Measurements from ENCODE around the gene SSH2. TPM values are rescaled to one million over a fixed set of nuclear protein-coding genes. Genes with fewer than 3 reads are reported as not detected.

SSH2 gene
- total and polyA plus RNA-seq, 2 of the 13 experiments (the other 11 are each of a cell fraction or from before 2014, with no cell fraction given): 6.0 to 6.4 TPM

DNA sequence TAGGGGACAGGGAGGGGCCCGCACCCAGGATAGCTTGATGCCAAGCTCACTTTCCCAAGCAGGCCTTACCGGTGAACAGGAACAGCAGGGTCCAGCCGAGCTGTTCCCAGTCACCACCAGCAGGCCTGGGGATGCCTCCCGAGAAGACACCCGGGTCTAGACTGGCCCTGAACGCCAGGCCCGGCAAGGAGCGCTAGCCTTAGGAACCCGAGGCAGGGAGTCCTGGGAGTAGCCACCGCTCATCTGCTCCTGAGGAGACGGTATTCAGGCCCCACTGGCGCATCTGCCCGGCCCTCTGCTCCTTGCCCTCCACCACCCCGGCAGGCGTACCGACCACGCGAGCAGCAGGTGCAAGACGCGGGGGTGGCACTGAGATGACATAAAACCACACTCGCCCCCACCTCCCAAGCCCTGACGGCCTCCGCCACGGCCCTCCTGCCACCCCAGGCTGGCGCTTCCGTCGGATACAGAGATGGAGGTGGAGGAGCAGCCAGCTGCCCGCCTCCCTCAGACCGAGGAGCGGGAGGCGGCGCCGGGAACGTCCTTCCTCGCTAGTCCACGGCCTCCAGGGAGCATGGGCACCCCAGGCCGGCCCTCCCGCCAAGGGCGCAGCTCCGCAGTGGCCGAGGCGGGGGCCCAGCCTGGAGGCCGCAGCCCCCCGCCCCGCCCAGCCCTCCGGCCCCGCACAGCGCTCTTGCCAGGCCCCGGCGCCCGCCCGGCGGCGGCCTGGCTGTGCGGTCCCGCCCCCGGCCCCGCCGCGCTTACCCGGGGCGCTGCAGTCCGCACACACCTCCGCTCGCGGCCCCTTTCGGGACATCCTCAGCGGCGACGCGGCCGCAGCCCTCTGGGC is 341.2 kb downstream of the SSH2 start (continued):
- TF ChIP-seq, protein P1, sequence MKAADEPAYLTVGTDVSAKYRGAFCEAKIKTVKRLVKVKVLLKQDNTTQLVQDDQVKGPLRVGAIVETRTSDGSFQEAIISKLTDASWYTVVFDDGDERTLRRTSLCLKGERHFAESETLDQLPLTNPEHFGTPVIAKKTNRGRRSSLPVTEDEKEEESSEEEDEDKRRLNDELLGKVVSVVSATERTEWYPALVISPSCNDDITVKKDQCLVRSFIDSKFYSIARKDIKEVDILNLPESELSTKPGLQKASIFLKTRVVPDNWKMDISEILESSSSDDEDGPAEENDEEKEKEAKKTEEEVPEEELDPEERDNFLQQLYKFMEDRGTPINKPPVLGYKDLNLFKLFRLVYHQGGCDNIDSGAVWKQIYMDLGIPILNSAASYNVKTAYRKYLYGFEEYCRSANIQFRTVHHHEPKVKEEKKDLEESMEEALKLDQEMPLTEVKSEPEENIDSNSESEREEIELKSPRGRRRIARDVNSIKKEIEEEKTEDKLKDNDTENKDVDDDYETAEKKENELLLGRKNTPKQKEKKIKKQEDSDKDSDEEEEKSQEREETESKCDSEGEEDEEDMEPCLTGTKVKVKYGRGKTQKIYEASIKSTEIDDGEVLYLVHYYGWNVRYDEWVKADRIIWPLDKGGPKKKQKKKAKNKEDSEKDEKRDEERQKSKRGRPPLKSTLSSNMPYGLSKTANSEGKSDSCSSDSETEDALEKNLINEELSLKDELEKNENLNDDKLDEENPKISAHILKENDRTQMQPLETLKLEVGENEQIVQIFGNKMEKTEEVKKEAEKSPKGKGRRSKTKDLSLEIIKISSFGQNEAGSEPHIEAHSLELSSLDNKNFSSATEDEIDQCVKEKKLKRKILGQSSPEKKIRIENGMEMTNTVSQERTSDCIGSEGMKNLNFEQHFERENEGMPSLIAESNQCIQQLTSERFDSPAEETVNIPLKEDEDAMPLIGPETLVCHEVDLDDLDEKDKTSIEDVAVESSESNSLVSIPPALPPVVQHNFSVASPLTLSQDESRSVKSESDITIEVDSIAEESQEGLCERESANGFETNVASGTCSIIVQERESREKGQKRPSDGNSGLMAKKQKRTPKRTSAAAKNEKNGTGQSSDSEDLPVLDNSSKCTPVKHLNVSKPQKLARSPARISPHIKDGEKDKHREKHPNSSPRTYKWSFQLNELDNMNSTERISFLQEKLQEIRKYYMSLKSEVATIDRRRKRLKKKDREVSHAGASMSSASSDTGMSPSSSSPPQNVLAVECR (CRISPR knock-in tag; IDR thresholded peaks at IDR 0.05; ENCODE audit: borderline replicate concordance): peak; percentile 60
- no peak for TF ChIP-seq HOXD1 (CRISPR knock-in tag; IDR thresholded peaks at IDR 0.05)
- TF ChIP-seq, protein P2, sequence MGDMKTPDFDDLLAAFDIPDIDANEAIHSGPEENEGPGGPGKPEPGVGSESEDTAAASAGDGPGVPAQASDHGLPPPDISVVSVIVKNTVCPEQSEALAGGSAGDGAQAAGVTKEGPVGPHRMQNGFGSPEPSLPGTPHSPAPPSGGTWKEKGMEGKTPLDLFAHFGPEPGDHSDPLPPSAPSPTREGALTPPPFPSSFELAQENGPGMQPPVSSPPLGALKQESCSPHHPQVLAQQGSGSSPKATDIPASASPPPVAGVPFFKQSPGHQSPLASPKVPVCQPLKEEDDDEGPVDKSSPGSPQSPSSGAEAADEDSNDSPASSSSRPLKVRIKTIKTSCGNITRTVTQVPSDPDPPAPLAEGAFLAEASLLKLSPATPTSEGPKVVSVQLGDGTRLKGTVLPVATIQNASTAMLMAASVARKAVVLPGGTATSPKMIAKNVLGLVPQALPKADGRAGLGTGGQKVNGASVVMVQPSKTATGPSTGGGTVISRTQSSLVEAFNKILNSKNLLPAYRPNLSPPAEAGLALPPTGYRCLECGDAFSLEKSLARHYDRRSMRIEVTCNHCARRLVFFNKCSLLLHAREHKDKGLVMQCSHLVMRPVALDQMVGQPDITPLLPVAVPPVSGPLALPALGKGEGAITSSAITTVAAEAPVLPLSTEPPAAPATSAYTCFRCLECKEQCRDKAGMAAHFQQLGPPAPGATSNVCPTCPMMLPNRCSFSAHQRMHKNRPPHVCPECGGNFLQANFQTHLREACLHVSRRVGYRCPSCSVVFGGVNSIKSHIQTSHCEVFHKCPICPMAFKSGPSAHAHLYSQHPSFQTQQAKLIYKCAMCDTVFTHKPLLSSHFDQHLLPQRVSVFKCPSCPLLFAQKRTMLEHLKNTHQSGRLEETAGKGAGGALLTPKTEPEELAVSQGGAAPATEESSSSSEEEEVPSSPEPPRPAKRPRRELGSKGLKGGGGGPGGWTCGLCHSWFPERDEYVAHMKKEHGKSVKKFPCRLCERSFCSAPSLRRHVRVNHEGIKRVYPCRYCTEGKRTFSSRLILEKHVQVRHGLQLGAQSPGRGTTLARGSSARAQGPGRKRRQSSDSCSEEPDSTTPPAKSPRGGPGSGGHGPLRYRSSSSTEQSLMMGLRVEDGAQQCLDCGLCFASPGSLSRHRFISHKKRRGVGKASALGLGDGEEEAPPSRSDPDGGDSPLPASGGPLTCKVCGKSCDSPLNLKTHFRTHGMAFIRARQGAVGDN (CRISPR knock-in tag; IDR thresholded peaks at IDR 0.05): peak; percentile 76
- no peak for TF ChIP-seq MBNL3 (CRISPR knock-in tag; conservative IDR thresholded peaks at IDR 0.05)
- TF ChIP-seq NR2F2 (IDR thresholded peaks at IDR 0.05; ENCODE audit: borderline replicate concordance, low read depth): no peak
- no peak for TF ChIP-seq TCF7 (IDR thresholded peaks at IDR 0.05; ENCODE audit: low read depth)
- TF ChIP-seq SAP130 (CRISPR knock-in tag; IDR thresholded peaks at IDR 0.05; ENCODE audit: low read depth): peak; percentile 48
- TF ChIP-seq DMAP1 (CRISPR knock-in tag; IDR thresholded peaks at IDR 0.05): 0 out of 2 replicates have a peak, but pooled peaks have one; percentile 35
- TF ChIP-seq ZNF263 (CRISPR knock-in tag; IDR thresholded peaks at IDR 0.05): 0 out of 2 replicates have a peak, but pooled peaks have one; percentile 29
- TF ChIP-seq MAF1 (CRISPR knock-in tag; IDR thresholded peaks at IDR 0.05; ENCODE audit: borderline replicate concordance): no peak
- TF ChIP-seq RXRA (CRISPR knock-in tag; IDR thresholded peaks at IDR 0.05): peak; percentile 57; the same call in 1 of the 2 replicates
- TF ChIP-seq MAFK (conservative IDR thresholded peaks at IDR 0.05 in 1 of 2, IDR thresholded peaks at IDR 0.05 in 1 of 2; ENCODE audit: low read length in 2 of 2): no peak
- no peak for TF ChIP-seq THAP7 (CRISPR knock-in tag; IDR thresholded peaks at IDR 0.05)
- peak; percentile 59; the same call in 1 of the 2 replicates for TF ChIP-seq ZNF563 (CRISPR knock-in tag; IDR thresholded peaks at IDR 0.05)
- 0 out of 2 replicates have a peak, but pooled peaks have one; percentile 32 for TF ChIP-seq HNF1B (CRISPR knock-in tag; IDR thresholded peaks at IDR 0.05)
- TF ChIP-seq SPEN (CRISPR knock-in tag; IDR thresholded peaks at IDR 0.05; ENCODE audit: low read depth): peak; percentile 25; the same call in 1 of the 2 replicates
- TF ChIP-seq ARID2 (CRISPR knock-in tag; IDR thresholded peaks at IDR 0.05; ENCODE audit: borderline replicate concordance): 0 out of 2 replicates have a peak, but pooled peaks have one; percentile 32

Data from HepG2 (cell line).